GM19468 (cell line): Measurements from ENCODE around the gene COX19.
"Not testable (repeated sequence)": the region's sequence is repeated elsewhere in the genome, so short reads cannot be mapped to it uniquely, and the experiment has no call there.

Experiments used
- ATAC-seq: cut with Tn5 transposase; IDR thresholded peaks from one replicate; pipeline ENCODE4 v1.9.1; 2021; ENCODE audit warnings: mild to moderate bottlenecking, moderate library complexity, moderate number of reproducible peaks; ENCODE audit not compliant: unreplicated experiment; ENCODE audit errors: extremely low read depth

COX19 gene

GRCh38 chr7:931871-932650 is 43.3 kb downstream of the COX19 start:
- no peak for ATAC-seq

GRCh38 chr7:930975-931758 is 44.2 kb downstream of the COX19 start:
- no peak for ATAC-seq

GRCh38 chr7:929311-929711 is 46.0 kb downstream of the COX19 start:
- no peak for ATAC-seq

DNA sequence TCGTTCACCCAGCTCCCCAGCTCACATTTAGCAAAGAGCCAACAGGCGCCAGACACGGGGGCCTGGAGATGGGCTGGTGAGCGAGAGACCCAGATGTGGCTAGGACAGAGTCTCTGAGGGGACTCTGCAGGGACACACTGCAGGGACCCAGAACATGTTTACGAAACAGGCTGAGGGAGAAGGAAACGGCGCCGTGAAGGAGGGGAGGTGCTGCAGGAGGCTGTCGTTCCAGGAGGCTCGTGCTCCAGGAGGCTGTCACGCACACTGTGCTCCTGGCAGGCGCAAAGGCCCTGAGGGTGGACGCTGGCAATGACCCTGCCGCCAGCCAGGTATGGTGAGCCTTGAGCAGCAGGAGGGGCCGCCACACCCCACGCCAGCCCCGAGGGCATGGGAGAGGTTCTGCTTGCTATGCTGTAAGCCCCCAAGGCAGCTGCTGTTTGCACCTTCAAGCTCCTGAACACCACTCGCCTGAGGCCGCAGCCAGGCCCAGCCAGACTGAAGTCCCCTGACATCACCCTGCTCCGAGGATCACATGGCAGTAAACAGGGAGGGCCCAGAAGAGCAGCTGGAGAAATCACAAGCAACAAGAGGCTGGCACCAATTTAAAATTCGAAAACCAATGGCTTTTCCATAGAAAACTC is 48.2 kb downstream of the COX19 start:
- no peak for ATAC-seq

DNA sequence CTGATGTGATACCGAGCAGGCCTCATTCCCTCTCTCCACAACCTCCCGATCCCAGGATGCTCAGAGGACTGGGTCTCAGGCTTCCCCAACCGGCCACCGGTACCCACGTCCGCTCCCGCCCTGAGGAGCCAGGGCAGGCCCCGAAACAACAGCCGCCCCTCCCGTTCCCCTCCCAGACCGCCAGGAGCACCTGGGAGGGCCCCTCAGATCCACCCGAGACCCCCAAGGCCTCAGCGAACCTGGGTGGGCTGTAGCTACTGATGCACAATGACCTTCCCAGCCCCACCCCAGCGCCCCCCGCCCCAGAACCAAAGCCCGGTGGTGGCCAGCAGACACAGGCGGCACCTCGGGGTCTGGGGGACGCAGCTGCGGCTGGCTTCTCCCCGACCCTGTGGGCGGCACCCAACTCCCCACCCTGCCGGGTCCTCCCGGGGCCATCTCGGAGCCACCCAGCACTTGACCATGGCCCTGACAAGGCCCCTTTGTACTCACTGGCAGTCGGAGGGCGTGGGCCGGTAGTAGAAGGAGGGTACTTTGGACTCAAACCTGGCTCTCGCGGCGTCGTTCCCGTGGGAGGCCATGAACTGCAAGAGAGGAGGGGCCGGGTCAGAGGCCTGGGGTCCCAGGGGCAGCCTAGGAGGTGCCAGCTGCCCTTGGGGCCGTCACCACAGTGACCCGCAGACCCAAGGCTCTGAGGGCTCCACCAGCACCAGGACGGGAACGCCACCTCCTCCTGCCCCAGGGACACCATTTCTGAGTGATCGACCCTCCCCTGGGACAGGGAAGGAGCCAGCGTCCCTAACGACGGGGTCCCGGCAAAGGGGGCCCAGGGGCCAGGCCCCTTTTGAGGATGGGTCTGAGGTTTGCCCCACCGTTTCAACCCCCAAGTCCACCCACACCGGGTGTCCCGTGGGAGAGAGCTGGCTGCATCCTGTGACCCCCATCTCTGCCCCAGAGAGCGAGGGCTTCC is 49.0 kb downstream of the COX19 start:
- no peak for ATAC-seq

DNA sequence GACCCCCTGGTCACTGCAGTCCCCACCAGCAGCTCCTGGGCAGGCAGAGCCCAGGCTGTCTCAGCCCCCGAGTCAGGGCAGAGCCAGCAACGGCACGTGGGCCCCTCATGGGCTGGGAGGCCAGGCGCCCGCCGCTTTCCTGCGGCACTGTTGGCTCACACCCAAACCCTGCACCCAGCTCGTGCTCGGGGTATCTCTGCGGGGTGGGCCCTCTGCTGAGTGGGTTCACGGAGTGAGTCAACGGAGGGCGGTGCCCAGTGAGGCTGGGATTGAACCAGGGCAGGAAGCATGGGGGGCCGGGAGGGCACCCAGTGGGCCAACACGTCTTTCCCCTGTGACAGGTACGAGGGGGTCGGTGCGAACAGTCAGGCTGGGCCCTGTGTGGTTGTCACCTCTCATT is 49.7 kb downstream of the COX19 start:
- no peak for ATAC-seq

DNA sequence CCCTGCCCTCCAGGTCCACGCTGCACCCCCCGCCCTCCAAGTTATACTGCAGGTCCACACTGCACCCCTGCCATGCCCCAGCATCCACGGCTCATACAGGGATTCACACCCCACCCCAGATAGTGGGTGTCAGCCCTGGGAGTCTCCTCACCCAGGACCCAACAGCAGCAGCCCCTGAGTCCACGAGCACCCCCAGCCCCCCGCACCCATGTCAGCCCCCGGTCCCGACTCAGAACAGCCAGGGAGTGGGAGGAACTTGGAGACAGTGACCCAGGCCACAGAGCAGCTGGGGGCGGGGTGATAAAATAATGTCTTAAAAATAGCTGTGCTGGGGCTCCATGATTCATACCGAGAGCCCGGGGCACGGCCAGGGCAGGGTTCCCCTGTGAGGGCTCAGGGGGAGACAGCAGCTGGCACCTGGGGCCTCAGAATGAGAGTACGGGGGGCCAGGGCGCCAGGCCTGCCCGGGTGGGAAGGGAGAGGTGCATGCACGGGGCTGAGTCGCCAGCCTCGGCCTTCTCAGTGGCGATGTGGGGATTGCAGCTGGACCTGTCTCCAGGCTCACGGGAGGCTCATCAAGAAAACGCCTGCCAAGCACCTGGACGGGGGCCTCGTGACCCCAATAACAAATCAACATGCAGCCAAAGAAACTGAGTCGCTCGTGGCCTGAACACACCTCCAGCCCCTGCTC is 50.7 kb downstream of the COX19 start:
- peak; percentile 13 for ATAC-seq

GRCh38 chr7:924042-924441 is 51.3 kb downstream of the COX19 start:
- not testable (repeated sequence) for ATAC-seq

GRCh38 chr7:923108-924041 is 52.0 kb downstream of the COX19 start:
- ATAC-seq, result peak; percentile 64

DNA sequence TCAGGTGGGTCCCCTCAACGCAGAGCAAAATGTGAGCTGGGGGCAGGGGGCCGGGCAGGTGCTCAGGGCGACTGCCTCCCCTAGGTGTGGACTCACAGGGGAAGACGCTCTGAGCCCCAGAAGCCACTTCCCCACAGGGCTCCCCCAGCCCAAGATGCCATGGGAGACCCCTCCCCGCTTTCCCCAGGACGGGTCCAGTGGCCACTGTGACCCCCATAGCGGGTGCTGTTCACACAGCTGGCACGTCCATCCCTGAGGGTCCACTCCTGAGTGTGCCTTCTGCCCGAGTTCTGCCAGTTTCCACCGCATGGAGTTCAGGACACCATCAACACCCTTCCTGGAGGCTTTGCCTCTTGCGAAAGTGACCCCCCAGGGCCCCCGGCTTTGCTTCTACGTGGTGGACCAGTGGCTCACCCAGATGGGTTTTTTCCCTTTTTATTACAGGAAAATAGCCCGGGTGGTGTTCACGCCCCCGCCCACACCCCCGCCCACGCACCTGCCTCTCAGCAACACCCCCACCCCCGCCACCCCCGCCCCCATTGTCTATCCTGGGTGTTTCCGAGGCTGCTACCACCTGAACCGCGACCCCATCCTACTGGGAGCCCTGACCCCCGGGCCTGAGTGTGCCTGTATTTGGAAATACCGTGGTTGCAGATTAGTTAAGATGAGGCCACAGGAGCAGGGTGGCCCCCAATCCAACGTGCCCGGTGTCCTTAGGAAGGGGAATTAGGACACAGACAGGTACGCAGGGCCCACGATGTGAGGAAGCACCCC is 52.8 kb downstream of the COX19 start:
- ATAC-seq, result no peak

DNA sequence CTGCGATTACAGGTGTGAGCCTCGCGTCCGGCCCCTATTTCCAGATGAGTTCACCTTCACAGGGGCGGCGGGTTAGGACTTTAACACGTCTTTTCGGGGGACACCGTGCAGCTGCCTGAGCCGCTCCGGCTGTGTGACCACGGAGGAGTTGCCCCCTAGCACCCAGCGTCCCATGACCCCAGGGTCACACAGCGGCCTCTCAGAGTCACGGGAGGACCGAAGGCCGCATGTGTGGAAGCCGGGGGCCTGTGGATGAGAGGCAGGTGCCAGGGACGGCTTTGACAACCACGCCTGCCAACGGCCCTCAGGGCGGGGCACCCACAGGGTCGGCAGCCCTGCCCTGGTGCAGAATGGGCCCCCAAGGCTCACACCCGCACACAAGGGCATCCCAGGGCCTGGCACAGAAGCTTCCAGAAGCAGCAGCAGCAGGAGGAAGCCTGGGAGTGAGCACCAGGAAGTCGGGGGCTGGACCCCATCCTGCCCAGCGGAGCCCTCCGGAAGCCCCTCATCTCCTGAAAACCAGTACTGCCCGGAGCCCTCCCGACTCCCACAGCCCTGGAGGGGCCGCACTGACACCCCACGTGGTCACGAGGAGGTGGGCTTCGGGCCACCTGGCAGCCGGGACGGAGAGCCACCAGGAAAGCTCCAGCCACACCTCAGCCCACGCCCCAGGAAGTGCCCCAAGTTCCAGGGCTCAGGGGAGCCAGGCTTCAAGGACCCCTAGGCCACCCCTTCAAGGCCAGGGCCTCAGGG is 53.6 kb downstream of the COX19 start:
- no peak for ATAC-seq

DNA sequence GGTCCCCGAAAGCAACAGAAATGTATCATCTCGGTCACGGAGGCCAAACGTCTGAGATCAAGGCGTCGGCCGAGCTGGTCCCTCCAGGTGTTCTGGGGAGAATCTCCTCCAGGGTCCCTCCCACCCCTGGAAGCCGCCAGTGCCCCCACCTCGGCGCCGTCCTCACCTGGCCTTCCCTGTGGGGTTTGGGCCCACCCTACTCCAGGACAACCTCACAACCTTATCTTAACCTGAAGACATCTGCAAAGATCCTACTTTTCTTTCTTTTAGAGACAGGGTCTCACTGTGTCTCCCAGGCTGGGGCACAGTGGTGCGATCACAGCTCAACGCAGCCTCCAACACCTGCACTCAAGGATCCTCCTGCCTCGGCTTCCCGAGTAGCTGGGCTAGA is 54.3 kb downstream of the COX19 start:
- no peak for ATAC-seq

DNA sequence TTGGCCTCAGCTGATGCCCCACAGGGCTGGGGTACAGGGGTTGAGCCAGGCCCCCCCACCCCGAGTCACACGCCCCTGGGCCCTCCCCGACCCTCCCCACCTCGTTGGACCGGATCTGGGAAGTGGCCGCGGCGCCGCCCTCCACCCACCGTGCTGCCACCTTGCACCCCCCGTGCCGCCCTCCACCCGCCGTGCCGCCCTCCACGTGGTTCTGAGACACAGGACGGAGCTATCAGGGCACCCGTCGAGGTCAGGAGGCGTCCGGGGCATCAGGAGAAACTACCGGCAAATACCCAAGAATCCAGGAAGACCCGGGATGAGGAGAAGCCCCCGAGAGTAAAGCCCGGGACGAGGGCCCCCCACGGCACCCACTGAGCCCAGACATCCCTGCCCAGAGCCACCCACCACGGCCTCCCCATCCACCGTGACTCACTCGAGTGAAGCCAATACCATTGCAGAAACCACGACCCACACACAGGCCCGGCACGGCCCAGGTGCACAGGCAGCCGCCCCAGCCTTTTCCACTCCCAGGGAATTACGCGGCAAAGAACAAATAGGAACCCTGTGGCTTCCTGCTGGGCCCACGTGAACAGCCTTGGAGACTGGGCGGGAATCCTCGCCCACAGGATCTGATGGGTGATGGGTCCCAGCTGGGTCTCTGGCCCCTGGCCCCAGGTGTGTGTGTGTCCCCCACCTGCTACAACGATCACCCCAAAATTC is 54.8 kb downstream of the COX19 start:
- ATAC-seq, result no peak

DNA sequence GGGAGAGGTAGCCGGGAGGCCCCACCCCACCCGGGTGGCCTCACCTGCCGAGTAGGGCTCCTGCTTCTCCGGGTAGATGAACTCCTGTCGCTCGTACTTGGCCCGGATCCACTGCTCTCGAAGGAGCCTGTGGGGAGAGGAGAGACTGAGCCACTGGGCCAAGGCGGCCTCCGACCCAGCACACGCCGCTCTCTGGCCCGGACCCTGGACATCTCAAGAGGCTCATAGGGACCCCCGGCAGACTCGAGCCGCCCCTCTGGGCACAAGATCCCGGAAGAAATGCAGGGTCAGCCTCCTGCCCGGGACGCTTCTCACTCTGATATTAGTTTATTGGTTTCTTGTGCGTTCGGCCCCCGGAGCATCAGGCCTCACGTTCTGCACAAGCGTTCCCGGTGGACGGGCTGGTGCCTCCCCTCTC is 55.4 kb downstream of the COX19 start:
- ATAC-seq, result no peak

DNA sequence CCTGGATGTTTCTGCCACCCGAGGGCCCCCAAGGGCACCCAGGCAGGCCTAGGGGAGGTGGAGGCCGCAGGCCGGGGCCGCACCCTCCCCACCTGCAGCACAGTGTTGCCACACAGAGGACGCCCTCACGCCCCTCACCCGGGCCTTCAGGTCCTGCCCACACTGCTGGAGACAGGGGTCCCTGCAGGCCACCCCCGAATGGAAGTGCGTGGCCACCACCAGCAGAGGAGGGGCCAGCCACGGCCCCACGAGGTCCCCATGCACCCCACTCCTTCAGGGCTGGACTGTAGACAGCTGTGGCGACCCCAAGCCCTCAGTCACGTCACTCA is 56.3 kb downstream of the COX19 start:
- no peak for ATAC-seq

GRCh38 chr7:918441-919113 is 56.8 kb downstream of the COX19 start:
- no peak for ATAC-seq
